GM12872 (cell line): Measurements from ENCODE around the gene GALNT17.

ENCODE experiments used
- CTCF ChIP-seq: IDR thresholded peaks from 3 replicates; pipeline ENCODE4 v1.5.1; 2011; ENCODE audit warnings: low read depth, mild to moderate bottlenecking, low read length, moderate library complexity; ENCODE audit not compliant: insufficient read depth

The GALNT17 gene

GRCh38 chr7:71132127-71132376, at the start of gene GALNT17:
Gene GALNT17, plus strand, starts transcription at chr7:71132144.
- no peak for TF ChIP-seq CTCF

- TF ChIP-seq CTCF, result no peak
Measured at GRCh38 chr7:71095266-71095860, 36.6 kb upstream of the GALNT17 start.

GRCh38 chr7:71096351-71096750, 35.6 kb upstream of the GALNT17 start:
- TF ChIP-seq CTCF, result no peak

- no peak for TF ChIP-seq CTCF
Measured at GRCh38 chr7:71106226-71106625, 25.7 kb upstream of the GALNT17 start.

GRCh38 chr7:71112436-71112835, 19.5 kb upstream of the GALNT17 start:
- TF ChIP-seq CTCF, result no peak

- TF ChIP-seq CTCF, result no peak
Measured at GRCh38 chr7:71120096-71120495, 11.8 kb upstream of the GALNT17 start.

- TF ChIP-seq CTCF, result no peak
Measured at GRCh38 chr7:71129126-71129525, 2.8 kb upstream of the GALNT17 start.

- no peak for TF ChIP-seq CTCF
Measured at GRCh38 chr7:71130031-71130679, 1.8 kb upstream of the GALNT17 start.
